DMS79 treated with DMSO at 0.1 percent for 48 hours (cell line): ENCODE data around the gene MFAP2.

Source experiments
- DNase-seq: peaks from one replicate; lab custom pipeline; 2025; lab: John Stamatoyannopoulos, UW

MFAP2 gene, protein sequence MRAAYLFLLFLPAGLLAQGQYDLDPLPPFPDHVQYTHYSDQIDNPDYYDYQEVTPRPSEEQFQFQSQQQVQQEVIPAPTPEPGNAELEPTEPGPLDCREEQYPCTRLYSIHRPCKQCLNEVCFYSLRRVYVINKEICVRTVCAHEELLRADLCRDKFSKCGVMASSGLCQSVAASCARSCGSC

DNA sequence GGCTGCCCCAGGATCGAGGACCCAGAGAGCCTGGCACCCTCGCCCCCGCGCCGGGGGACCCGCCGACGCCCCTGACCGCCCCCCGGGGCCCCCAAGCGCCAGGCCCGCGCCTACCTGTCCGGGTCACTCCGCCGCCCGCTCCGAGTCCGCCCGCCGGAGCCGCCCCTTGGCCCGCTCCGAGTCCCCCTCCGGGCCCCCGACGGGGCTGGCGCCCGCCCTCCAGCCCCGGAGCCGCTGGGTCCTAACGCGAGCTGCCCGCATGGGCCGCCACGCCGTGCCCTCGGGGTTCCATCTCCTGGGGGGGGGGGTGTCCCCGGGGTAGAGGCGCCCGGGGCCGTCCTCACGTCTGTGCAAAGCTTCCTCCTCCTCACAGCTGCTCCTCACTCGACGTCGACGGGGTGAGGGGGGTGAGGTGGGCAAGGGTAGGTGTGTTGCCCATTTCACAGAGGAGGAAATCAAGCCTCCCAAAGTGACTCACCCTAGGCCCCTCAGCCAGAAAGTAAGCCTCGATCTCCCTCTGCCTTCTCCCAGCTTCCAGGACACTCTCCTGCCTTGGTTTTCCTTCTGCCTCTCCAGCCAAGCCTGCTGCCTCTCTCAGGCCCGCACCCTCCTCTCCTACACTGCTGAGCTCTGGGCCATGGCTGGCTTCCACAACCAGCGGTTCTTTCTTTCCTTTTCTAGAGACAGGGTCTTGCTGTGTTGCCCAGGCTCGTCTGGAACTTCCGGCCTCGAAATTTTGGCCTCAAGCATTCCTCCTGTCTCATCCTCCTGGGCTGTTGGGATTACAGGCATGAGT, at the start of gene MFAP2:
Gene MFAP2 (minus strand): TSS at position 148 of the 796 bp plus-strand sequence. CDS start 2,347 bp downstream, outside the sequence.
- no peak for DNase-seq

DNA sequence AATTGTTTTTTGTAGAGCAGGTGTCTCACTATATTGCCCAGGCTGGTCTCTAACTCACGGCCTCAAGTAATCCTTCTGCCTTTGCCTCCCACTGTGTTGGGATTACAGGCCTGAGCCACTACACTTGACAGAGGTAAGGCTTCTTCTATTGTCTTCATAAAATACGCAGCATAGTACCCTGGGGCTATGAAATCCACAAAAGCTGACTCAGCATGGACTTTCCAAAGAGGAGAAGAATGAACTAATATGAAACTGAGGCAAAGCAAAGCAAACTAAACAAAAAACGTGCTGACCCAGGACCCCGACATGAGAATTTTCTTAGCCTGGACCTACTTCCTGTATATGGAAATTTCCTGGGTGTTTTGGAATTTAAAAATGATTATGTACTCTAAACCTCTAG, 49.8 kb upstream of the MFAP2 start:
- DNase-seq = no peak

DNA sequence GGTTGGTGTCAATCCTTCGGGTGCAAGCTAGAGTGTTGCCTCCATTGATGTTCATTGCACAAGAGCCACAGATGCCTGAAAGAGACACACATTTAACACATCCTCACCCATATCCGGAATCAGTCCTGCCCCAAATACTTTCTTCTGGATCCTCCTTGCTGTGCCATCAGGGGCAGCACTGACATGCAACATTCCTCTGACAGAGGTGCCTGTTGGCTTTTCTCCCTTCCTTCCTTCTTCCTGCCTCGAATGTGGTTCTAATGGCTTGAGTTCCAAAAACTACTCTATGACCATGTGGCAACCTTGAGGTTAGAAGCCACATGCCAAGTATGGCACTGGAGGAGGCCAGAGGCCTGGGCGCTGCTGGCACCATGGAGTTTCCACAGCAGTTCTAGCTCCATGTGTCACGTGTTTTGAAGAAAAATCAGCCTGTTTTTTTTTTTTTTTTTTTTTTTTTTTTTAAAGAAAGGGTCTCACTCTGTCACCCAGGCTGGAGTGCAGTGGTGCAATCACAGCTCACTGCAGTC, 48.3 kb upstream of the MFAP2 start:
- no peak for DNase-seq

DNA sequence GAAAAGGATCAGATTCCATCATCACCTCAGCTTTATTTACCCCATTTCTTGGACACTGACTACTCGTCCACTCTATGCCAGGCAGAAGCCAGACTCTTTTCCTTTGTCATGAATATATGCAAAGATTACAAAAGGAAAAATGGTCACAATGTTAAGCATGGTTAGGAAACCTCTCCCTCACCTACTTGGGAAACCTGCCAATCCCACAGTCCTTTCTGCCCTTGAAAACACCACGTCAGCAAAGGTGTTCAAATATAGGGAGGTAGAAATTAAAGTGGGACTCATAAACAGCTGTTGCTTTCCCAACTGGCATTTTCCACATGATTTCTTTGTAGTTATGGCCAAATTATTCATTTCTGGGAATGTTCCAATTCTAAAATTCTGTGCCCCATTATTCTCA, 47.5 kb upstream of the MFAP2 start:
- DNase-seq = peak; percentile 89

DNA sequence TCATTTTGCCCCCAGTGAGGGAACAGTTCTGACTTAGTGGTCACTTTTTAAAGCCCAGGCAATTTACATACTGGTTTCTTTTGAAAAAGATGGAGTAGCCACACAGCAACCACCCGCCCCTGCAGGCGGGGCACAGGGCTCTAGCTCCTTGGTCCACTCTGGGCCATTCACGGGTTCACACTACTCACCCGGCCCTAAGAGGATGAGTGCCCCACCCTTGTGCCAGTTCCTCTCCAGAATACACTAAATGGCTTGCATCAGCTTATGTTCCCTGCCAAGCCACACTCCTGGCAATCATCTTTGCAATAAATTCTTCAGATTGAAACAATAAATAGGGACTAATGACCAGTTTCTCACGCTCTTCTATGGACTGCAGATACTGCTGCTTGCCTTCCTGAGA, 47.0 kb upstream of the MFAP2 start:
- peak; percentile 81 for DNase-seq

DNA sequence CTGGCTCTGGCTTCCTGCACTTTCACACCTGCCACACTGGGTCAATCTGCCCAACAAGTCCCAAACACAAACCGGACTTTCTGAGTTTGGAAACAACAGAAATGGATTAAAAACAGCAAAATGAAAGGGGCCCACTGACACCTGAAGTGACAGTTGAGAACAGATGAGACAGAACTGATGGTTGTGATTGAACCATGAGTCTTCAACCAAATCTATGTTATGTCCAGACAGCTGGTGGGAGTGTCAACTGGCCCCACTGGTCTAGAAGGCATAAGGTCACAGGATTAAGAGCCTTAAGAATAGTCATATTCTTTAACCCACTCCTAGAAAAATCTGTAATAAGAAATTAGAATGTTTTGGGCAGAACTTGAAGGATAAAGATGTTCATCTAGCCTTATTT, 44.3 kb upstream of the MFAP2 start:
- no peak for DNase-seq

DNA sequence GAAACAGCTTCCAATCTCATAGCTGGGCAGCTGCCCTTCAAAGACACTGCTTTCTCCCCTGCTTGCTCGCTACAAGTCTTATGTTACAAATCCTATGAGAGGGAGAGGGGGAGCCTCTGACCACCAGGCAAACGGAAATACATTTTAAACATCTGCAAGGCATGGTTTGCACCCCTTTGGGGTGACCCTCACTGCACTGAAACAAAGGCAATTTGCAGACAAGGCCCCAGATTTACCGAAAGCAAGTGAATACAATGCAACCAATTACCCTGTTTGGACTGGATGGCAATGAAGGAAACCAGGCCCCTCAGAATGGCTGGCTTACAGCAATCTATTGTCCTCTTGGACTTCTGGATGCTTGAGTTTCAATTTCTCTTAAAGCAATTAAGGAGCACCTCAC, 43.2 kb upstream of the MFAP2 start:
- no peak for DNase-seq

DNA sequence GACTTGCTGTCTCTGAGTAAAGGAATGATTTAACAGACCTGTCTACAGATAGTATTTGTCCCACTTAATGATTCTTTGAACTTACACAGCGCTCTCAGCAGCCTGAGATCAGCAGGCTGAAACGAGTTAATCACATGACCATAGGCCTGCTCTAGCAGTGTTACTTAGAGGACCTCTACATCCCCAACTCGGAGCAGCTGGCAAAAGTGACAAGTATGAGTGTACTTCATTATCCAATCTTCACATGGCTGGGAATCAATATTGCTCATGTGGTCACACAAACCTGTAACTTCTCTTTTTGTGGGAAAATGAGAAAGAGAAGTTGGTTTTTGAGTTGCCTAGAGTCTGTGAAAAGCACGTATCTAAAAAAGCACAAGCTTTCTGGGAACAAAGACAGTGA, 42.7 kb upstream of the MFAP2 start:
- DNase-seq = no peak

DNA sequence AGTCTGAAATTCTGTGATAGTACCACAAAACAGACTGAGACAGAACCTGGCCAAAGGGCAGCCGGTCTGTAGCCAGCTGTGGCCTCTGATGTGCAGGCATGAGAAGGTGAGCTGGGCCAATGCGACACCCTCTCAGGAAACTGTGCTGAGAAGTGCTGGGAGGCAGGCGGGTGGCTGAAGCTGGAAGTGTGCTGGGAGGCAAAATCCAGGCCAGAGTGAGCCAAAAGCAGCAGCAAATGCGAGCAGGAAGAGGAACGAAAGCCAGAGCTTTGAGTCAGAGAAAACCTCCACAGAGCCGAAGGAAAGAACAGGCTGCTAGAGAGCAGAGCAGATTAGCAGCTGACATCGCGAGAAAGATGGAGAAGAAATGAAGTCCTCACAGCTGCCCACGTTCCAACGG, 41.5 kb upstream of the MFAP2 start:
- no peak for DNase-seq

DNA sequence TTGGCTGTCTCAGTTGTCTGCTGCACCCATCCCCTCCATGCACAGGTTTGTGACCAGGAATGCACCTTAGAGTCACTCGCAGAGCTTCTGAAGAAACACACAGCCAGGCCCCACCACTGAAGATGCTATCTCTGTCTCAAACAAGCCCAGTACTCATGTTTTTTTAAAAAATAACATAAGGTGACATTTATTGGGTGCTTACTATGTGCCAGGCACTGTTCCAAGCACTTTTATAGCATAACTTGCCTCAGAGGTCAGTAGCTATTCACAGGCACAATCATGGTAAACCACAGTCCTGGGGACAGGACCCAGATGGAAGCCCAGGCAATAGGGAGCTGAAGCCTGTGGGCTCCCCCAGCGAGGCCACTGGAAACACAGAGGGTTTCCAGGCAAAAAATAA, 40.1 kb upstream of the MFAP2 start:
- DNase-seq = no peak

DNA sequence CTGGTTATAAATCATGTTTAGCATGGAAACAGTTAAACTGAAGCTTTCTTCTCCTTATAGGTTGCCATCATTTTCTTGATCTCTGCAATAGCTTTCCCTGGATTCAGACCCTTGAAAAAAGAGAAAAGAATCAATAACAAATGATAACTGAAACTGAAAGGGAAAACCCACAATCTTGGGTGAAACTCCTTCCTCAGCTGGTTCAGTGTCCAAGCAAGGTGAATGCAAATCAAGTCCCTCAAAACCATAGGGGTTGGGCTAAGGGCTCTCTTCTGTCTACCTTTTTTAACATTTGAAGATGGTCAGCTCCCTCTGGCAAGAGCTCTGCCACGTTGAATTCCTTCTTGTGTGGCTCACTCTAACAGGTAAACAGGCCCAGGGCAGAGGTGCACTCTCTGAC, 38.4 kb upstream of the MFAP2 start:
- no peak for DNase-seq

DNA sequence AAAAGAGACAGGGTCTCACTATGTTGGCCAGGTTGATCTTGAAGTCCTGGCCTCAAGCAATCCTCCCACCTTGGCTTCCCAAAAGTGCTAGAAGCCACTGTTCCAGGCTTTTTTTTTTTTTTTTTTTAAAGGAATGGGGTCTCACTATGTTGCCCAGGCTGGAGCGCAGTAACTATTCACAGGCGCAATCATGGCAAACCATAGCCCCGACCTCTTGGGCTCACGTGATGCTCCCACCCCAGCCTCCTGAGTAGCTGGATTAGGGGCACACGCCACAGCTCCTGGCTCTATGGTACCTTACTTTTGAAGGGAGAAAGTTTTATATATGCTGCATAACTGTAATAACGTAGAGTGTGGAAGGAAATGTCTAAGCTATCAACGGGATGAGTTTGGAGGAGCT, 37.0 kb upstream of the MFAP2 start:
- no peak for DNase-seq

DNA sequence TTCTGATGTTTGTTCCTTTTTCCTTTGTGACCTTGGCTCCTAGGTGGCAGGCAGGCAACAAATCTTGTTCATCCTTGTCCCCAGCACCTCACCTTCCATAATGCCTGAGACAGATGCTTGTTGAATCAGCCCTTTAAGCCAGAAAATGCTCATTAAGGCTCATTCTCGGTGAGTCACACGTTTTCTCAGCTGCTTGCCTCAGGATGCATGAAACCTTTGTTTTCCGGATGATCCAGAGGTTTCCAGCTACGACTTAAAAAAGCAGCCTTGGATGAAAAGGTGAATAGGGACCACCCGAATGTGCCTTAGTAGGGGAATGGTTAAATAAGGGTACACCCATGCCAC, 35.9 kb upstream of the MFAP2 start:
- no peak for DNase-seq

DNA sequence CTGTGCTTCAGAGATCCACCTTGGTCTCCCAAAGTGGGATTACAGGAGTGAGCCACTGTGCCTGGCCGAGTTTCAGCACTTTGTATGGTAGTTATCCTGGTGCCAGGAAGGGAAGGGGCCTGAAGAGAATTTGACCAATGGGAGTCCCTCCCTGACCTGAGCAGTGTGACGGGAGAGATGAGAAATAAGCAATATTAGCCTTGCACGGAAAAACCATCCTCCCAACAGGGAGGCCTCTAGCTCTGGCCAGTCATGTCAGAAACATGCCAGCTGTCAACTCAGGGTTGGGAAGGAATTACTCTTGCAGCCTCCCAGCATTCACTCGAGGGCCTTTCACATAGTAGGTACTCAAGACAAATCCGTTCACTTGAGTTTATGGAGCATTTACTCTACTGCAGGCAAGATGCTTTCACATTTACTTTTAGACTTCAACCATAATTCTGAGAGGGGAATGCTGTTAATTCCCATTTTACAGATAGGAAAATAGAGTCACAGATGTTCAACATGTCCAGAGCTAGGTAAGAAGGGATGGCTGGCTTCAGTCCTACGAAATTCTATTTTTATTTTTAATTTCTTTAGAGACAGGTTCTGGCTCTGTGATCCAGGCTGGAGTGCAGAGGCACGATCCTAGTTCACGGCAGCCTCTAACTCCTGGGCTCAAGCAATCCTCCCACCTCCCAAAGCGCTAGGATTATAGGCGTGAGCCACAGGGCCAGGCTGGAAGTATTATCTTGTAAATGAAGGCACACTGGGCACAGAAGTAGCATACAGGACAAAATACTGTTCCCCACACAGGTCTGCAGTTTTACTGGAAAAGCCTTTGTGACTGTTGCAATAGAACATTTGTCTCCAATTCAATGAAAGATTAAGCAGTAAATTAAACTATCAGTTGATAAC, 34.5 kb upstream of the MFAP2 start:
- DNase-seq = no peak

DNA sequence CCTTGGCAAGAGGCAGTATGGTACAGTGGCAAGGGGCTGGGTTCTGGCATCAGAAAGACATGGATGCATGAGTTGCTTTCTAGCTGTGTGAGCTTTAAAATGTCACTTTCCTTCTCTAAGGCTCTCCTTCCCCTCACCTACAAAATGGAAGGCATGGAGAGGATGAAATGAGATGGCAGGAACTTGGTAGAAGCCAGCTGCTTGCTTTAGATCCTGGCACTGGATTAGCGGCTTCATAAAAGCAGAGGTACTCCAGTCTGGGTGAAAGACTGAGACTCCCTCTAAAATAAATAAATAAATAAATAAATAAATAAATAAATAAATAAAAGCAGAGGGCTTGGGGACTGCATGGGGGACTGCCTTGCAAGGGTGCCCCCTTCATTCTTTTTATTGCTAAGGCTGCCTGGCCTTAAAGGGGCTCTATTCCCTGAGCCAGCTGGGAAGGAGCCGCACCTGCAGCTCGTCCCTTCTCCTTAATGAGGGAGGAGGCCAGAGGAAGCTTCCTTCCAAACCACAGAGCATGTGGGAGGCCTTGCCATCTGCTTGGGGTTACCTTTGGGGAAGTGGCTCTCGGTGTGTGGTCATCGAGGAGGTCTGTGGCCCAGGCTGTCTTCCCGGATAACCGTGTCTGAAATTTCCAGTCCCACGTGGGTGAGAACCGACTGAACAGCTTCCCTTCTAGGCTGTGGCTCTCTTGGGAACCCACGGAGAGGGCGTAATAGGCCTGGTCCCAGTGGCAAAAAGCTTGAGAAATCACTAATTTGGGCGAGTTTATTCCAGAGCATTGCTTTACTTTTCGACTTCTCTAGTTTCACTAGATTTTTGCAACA, 33.3 kb upstream of the MFAP2 start:
- peak; percentile 2 for DNase-seq

DNA sequence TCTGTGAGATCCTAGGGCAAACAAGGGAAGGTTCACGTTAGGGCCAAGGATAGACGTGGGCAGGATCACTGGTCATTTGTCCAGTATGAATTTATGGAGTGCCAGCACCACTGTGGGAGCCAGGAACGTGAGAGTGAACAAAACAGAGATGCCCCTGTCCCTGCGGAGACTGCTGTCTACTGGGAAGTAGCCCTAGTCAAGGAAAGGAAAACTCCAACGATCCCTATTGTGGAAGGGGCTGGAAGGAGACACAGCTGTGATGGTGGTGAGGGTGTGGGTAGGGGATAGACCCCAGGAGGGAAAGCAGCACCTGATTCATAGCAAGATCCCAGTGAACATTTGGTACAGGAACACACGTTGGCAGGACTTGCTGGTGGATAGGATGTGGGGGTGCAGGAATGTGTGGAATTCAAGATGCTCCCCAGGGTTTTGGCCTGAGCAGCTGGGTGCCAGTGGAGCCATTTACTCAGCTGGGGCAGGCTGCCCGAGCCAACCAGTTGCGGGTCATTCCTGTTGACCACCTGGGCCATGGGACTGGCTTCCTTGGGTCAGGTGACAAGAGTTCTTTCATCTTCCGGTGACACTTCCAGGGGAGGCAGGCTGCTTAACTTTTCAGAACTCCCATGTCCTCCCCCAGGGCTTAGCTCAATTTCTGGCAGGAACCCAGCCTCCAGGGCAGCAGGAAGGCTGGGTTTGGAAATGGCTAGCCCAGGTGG, 32.5 kb upstream of the MFAP2 start:
- DNase-seq = no peak

DNA sequence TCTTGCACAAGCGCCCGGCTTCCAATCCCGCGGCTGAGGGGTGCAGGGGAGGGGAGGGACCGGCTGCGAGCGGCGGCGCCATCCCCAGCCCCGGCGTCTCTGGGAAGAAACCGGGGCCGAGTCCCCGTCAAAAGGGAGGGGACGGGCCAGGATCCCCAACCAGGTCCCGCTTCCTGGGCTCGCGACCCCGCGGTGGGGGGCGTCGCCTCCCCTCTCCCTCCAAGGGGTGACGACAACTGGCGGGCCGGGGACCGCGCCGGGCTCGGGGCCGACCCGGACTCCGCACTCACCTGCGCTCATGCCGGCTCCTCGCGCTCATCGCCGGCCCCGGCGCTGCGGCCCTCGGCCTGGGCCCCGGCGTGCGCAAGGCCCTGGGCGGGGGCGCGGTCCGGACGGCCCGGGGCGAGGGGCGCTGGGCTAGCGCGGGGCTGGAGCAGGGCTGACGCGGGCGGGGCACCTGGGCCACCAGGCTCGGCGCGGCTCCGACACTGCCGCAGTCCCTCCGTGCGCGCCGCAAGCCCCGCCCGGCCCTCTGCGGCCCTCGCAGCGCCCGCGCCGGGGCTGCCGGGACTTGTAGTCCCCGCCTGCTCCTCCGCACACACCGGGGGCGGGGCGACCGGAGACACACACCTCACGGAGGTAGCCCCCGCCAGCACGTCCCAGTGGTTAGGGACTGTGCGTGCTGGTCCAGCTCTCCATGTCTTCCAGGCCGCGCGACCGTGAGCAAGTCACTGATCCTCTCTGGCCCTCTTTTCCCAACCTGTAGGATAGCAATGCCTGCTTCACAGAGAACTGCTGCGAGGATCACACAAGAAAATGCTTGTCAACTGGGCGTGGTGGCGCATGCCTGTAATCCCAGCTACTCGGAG, 31.3 kb upstream of the MFAP2 start, which contains the start of gene ATP13A2:
Gene ATP13A2 (minus strand): TSS at position 490 of the 869 bp plus-strand sequence. CDS start 190 bp downstream, at position 300.
- DNase-seq = peak; percentile 88

DNA sequence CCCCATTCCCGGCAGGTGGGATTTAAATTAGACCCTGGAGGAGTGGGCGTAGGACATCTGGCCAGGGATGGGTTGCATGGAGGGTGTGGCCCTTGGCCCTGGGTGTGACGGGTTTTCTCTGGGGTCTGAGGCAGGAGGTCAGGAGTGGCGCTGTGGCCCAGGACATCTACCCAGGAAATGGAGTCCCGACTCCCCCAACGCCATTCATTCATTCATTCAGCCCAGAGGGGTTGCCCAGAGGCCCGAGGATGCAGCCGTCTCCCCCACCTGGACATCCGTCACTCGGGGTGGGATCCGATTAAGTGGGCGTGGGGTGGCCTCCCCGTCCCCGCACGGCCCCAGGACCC, 30.6 kb upstream of the MFAP2 start:
- DNase-seq = no peak

DNA sequence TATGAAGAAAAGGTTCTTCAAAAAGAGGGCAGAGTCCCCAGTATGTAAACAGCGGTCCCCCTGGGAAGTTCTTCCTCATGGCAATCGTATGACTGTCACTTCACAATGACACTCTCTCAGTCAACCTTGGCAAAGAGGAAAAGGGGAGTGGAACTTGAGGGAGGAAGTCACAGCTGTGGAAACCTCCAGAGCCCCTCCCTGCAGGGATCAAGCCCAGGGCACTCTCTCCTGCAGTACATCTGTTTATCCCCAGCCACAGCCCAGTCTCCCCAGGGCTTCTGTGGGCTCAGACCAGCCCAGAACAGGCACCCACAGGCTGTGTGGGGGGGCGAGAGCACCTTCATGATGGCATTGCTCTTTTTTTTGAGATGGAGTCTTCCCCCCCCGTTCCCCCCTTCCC, 29.3 kb upstream of the MFAP2 start:
- no peak for DNase-seq

DNA sequence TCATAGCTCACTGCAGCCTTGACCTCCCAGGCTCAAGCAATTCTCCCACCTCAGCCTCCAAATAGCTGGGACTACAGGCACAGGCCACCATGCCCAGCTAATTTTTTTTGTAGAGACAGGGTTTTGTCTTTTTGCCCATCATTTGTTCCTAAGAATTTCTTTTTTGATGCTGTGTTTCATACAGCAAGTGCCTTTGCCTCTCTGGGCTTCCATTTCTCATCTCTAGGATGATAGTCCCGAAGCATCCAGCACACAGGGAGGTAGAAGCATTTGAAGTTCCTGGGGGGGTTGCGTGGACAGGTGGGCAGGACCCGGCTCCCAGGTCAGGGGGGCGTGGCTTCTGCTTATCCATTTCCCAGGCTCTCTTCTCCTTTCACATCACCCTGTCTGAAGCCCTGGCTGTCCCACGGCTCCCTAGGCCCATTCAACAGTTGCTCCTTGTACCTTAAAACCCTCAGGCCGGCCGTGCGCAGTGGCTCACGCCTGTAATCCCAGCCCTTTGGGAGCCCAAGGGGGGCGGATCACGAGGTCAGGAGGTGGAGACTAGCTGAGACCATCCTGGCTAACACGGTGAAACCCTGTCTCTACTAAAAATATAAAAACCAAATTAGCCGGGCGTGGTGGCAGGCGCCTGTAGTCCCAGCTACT, 27.9 kb upstream of the MFAP2 start:
- no peak for DNase-seq
